ENCODE data around the gene ZNF28. TPM values are rescaled to one million over a fixed set of nuclear protein-coding genes. Genes with fewer than 3 reads are reported as not detected.
"Not testable (repeated sequence)": the region's sequence is repeated elsewhere in the genome, so short reads cannot be mapped to it uniquely, and the experiment has no call there.

ZNF28 gene
- total and polyA plus RNA-seq, 9 donors = 4.6 to 14.9 (median 8.6) TPM

DNA sequence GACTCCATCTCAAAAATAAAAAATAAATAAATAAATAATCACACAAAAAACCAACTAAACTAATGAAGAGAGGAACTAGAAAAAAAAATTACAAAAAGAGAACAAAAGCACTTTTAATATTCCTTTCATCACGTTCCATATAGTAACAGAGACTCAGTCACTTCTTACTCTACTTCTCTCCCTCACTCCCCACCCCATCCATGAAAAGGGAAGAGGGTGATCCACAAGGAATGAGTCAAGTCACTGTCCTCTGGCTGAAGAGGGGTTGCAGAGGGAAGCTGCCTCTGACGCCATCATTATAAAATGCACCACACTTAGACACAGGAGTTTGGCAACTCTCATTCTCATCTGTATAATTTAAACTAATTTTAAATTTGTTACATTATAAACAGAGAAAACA is 38.6 kb downstream of the ZNF28 start:
- not testable (repeated sequence) for H3K4me1 ChIP-seq (ENCODE audit: control insufficient read depth, insufficient read depth, low read length); H3K4me3 ChIP-seq (ENCODE audit: low read length); DNase-seq; H3K27me3 ChIP-seq (ENCODE audit: control insufficient read depth, insufficient read depth, low read length); H3K36me3 ChIP-seq (ENCODE audit: control insufficient read depth, insufficient read depth, low read length); H3K27ac ChIP-seq (ENCODE audit: low read length); H3K9me3 ChIP-seq (replicated peaks; ENCODE audit: control insufficient read depth, low read depth, low read length)
- WGBS (ENCODE audit: insufficient coverage) = no CpG with 5 or more reads among the region's 2 CpGs

DNA sequence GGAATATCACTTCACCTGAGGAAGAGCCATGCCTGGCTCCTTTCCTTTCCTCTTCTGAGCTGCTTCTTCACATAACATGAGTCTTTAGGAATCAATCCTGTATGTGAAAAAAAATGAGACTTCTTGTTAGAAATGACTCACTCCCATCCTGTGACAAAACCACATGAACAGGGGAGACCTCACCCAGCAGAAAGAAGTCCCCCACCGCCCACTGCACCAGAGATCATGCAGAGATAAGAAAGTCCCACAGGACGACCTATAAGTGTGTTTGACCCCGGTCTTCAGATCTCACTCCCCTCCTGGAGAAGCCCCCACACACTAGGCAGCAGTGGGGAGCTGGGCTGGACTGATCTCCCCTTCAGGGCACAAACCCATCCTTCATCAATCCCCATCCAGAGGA is 42.6 kb downstream of the ZNF28 start:
- H3K36me3 ChIP-seq (ENCODE audit: control insufficient read depth, insufficient read depth, low read length) = peaks cover 3% of the 10 kb centered on the region

DNA sequence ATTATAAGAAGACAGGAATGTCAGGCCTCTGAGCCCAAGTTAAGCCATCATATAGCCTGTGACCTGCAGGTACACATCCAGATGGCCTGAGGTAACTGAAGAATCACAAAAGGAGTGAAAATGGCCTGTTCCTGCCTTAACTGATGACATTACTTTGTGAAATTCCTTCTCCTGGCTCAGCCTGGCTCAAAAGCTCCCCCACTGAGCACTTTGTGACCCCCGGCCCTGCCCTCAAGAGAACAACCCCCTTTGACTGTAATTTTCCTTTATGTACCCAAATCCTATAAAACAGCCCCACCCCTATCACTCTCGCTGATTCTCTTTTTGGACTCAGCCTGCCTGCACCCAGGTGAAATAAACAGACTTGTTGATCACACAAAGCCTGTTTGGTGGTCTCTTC is 65.0 kb downstream of the ZNF28 start:
- 42% methylated on average over 2 of the region's 2 CpGs for WGBS (ENCODE audit: insufficient coverage)

More for the DNA sequence above, 42.6 kb downstream of the ZNF28 start:
- no peak overlapping the region for H3K27ac ChIP-seq (ENCODE audit: low read length)
- no peaks in the 10 kb centered on the region for H3K9me3 ChIP-seq (replicated peaks; ENCODE audit: control insufficient read depth, low read depth, low read length)
- 67% methylated on average over 3 of the region's 3 CpGs for WGBS (ENCODE audit: insufficient coverage)
- H3K4me1 ChIP-seq (ENCODE audit: control insufficient read depth, insufficient read depth, low read length) = no peaks in the 10 kb centered on the region
- no peak for DNase-seq
- no peak overlapping the region for H3K4me3 ChIP-seq (ENCODE audit: low read length)
- H3K27me3 ChIP-seq (ENCODE audit: control insufficient read depth, insufficient read depth, low read length) = no peaks in the 10 kb centered on the region

GRCh38 chr19:52749780-52750179 is 71.7 kb downstream of the ZNF28 start:
- no peaks in the 10 kb centered on the region for H3K9me3 ChIP-seq (replicated peaks; ENCODE audit: control insufficient read depth, low read depth, low read length)
- no peak for DNase-seq
- no CpG with 5 or more reads among the region's 4 CpGs for WGBS (ENCODE audit: insufficient coverage)
- H3K27me3 ChIP-seq (ENCODE audit: control insufficient read depth, insufficient read depth, low read length) = no peaks in the 10 kb centered on the region
- no peaks in the 10 kb centered on the region for H3K4me1 ChIP-seq (ENCODE audit: control insufficient read depth, insufficient read depth, low read length)
- H3K4me3 ChIP-seq (ENCODE audit: low read length) = no peak overlapping the region
- no peaks in the 10 kb centered on the region for H3K36me3 ChIP-seq (ENCODE audit: control insufficient read depth, insufficient read depth, low read length)
- no peak overlapping the region for H3K27ac ChIP-seq (ENCODE audit: low read length)

More for the DNA sequence above, 65.0 kb downstream of the ZNF28 start:
- not testable (repeated sequence) for H3K27ac ChIP-seq (ENCODE audit: low read length); H3K4me3 ChIP-seq (ENCODE audit: low read length); H3K9me3 ChIP-seq (replicated peaks; ENCODE audit: control insufficient read depth, low read depth, low read length); DNase-seq; H3K27me3 ChIP-seq (ENCODE audit: control insufficient read depth, insufficient read depth, low read length); H3K4me1 ChIP-seq (ENCODE audit: control insufficient read depth, insufficient read depth, low read length); H3K36me3 ChIP-seq (ENCODE audit: control insufficient read depth, insufficient read depth, low read length)

DNA sequence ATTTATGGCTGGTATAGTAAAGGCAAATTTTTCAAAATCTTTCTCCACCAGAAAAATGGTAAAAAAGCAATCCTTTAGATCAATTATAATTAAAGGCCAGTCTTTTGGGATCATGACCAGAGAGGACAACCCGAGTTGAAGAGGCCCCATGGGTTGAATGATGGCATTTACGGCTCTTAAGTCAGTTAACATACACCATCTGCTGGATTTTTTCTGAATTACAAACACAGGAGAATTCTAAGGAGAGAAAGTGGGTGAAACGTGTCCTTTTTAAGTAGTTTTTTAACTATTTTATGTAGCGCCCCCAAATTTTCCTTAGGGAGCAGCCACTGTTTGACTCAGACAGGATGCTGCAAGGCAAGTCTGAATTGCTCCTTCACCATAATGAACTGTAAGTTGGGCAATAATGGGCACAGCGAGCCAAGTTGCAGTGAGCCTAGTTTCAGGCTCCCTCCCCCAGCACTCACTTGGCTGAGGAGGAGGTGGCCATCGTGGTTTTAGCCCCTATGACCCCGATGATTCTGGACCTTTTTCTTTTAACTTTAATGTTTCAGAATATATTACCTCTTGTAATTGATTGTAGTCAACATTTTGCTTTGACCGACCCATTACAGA is 73.0 kb downstream of the ZNF28 start:
- H3K9me3 ChIP-seq (replicated peaks; ENCODE audit: control insufficient read depth, low read depth, low read length) = no peaks in the 10 kb centered on the region
- DNase-seq = peak; percentile 54
- no peaks in the 10 kb centered on the region for H3K4me1 ChIP-seq (ENCODE audit: control insufficient read depth, insufficient read depth, low read length)
- H3K27me3 ChIP-seq (ENCODE audit: control insufficient read depth, insufficient read depth, low read length) = no peaks in the 10 kb centered on the region
- H3K36me3 ChIP-seq (ENCODE audit: control insufficient read depth, insufficient read depth, low read length) = no peaks in the 10 kb centered on the region
- no peak overlapping the region for H3K27ac ChIP-seq (ENCODE audit: low read length)
- no peak overlapping the region for H3K4me3 ChIP-seq (ENCODE audit: low read length)
- 51% methylated on average over 2 of the region's 8 CpGs for WGBS (ENCODE audit: insufficient coverage)

Other genes with a start within 250 kb of the ZNF28 start
- gene ZNF83, start 183.3 kb downstream of the ZNF28 start, total RNA-seq = 45.7 TPM
- gene ZNF83, start 183.3 kb downstream of the ZNF28 start, polyA plus RNA-seq (ENCODE audit: insufficient read depth in 1 of 8, insufficient read length in 8 of 8, low replicate concordance in 1 of 8) = 10 to 100 TPM; 25.6 to 53.9 (median 36.5) TPM
- 9.0 TPM for gene ZNF611, start 86.6 kb downstream of the ZNF28 start, total RNA-seq
- gene ZNF611, start 86.6 kb downstream of the ZNF28 start, polyA plus RNA-seq (ENCODE audit: insufficient read depth in 1 of 8, insufficient read length in 8 of 8, low replicate concordance in 1 of 8) = 10 to 100 TPM in 1 of 8 donors, 1 to 10 TPM in 7; 4.9 to 10.5 (median 6.8) TPM
- 2.8 TPM for gene ZNF600, start 34.8 kb downstream of the ZNF28 start, total RNA-seq
- gene ZNF600, start 34.8 kb downstream of the ZNF28 start, polyA plus RNA-seq (ENCODE audit: insufficient read depth in 1 of 8, insufficient read length in 8 of 8, low replicate concordance in 1 of 8) = 1 to 10 TPM; 1.4 to 4.7 (median 2.6) TPM
- gene ZNF468, start 36.0 kb upstream of the ZNF28 start, total RNA-seq = 19.9 TPM
- 10 to 100 TPM; 13.8 to 21.9 (median 16.7) TPM for gene ZNF468, start 36.0 kb upstream of the ZNF28 start, polyA plus RNA-seq (ENCODE audit: insufficient read depth in 1 of 8, insufficient read length in 8 of 8, low replicate concordance in 1 of 8)
- gene ZNF320, start 76.0 kb upstream of the ZNF28 start, total RNA-seq = 14.8 TPM
- 10 to 100 TPM in 6 of 8 donors, 1 to 10 TPM in 2; 8.3 to 29.4 (median 11.7) TPM for gene ZNF320, start 76.0 kb upstream of the ZNF28 start, polyA plus RNA-seq (ENCODE audit: insufficient read depth in 1 of 8, insufficient read length in 8 of 8, low replicate concordance in 1 of 8)
- 3.4 TPM for gene ZNF888, start 101.8 kb upstream of the ZNF28 start, total RNA-seq
- gene ZNF888, start 101.8 kb upstream of the ZNF28 start, polyA plus RNA-seq (ENCODE audit: insufficient read depth in 1 of 8, insufficient read length in 8 of 8, low replicate concordance in 1 of 8) = 1 to 10 TPM; 1.9 to 4.2 (median 3.0) TPM
- 10.7 TPM for gene ZNF816, start 141.2 kb upstream of the ZNF28 start, total RNA-seq
- gene ZNF816, start 141.2 kb upstream of the ZNF28 start, polyA plus RNA-seq (ENCODE audit: insufficient read depth in 1 of 8, insufficient read length in 8 of 8, low replicate concordance in 1 of 8) = 1 to 10 TPM; 5.8 to 7.3 (median 6.3) TPM
- 0.04 TPM for gene ERVV-1, start 192.3 kb upstream of the ZNF28 start, total RNA-seq
- gene ERVV-1, start 192.3 kb upstream of the ZNF28 start, polyA plus RNA-seq (ENCODE audit: insufficient read depth in 1 of 8, insufficient read length in 8 of 8, low replicate concordance in 1 of 8) = under 1 TPM in 3 of 8 donors, not detected in 5; 0.07 to 0.08 (median 0.08) TPM
- not detected for gene ERVV-2, start 223.1 kb upstream of the ZNF28 start, total RNA-seq
- under 1 TPM in 1 of 8 donors, not detected in 7; 0.05 TPM for gene ERVV-2, start 223.1 kb upstream of the ZNF28 start, polyA plus RNA-seq (ENCODE audit: insufficient read depth in 1 of 8, insufficient read length in 8 of 8, low replicate concordance in 1 of 8)